Omental fat pad (tissue), 4 donors: ENCODE measurements around the gene FSIP2. TPM values are rescaled to one million over a fixed set of nuclear protein-coding genes. Genes with fewer than 3 reads are reported as not detected.
A peak's percentile ranks its signal among the peaks of the same experiment; 100 is the strongest.

ENCODE experiments used
- ATAC-seq: fragments of 150-250 bp; one replicate; pipeline ENCODE4 v1.9.1; 2016; ENCODE audit warnings: mild to moderate bottlenecking, moderate library complexity; ENCODE audit not compliant: low FRiP score
- DNase-seq: peaks from one replicate; pipeline ENCODE4 v3.0.0-alpha.2; 2019; ENCODE audit warnings: low spot score
- CTCF ChIP-seq, 3 donors: fragments of 450-650 bp; IDR thresholded peaks; one replicate each; pipeline ENCODE4 v1.5.1; 2016 to 2017; ENCODE audit warnings: antibody characterized with exemption in 3 of 3, mild to moderate bottlenecking in 3 of 3, moderate library complexity in 2 of 3
- total RNA-seq, 4 donors: library from RNA; depleted of rRNA; stranded (reverse); fragments of >200 nt; gene quantifications; one replicate each; pipeline ENCODE4 v1.1.0, GENCODE V29; 2016

FSIP2 gene
- total RNA-seq, result 1 to 10 TPM in 1 of 4 donors, under 1 TPM in 3; 0.24 to 1.3 (median 0.36) TPM

GRCh38 chr2:185738679-185739472, at the start of gene FSIP2:
TSS of gene FSIP2 (plus strand) at chr2:185738804. CDS start at chr2:185738895, 91 bp downstream.
- ATAC-seq (peak; percentile 19), DNase-seq (no peak)
- TF ChIP-seq CTCF (IDR thresholded peaks at IDR 0.05), result no peak

- ATAC-seq (no peak), DNase-seq (no peak)
- no peak for TF ChIP-seq CTCF (IDR thresholded peaks at IDR 0.05)
Measured at GRCh38 chr2:185689906-185690539, 48.6 kb upstream of the FSIP2 start.

- ATAC-seq, result no peak
Measured at GRCh38 chr2:185695711-185696235, 42.8 kb upstream of the FSIP2 start.

GRCh38 chr2:185700883-185701282, 37.7 kb upstream of the FSIP2 start:
- TF ChIP-seq CTCF (IDR thresholded peaks at IDR 0.05), result no peak
- ATAC-seq (no peak), DNase-seq (no peak)

More at GRCh38 chr2:185695711-185696235, 42.8 kb upstream of the FSIP2 start:
- no peak for DNase-seq
- TF ChIP-seq CTCF (IDR thresholded peaks at IDR 0.05), result no peak

GRCh38 chr2:185734658-185735057, 3.9 kb upstream of the FSIP2 start:
- ATAC-seq, result no peak
- DNase-seq, result no peak
- no peak for TF ChIP-seq CTCF (IDR thresholded peaks at IDR 0.05)

GRCh38 chr2:185736210-185736609, 2.4 kb upstream of the FSIP2 start:
- TF ChIP-seq CTCF (IDR thresholded peaks at IDR 0.05), result no peak
- ATAC-seq, result no peak

More at GRCh38 chr2:185736210-185736609, 2.4 kb upstream of the FSIP2 start:
- no peak for DNase-seq
